ENCODE measurements around the gene ABCA1. TPM values are rescaled to one million over a fixed set of nuclear protein-coding genes. Genes with fewer than 3 reads are reported as not detected.
"Not testable (repeated sequence)": the region's sequence is repeated elsewhere in the genome, so short reads cannot be mapped to it uniquely, and the experiment has no call there.

Gene ABCA1
- total RNA-seq, 1 donor from 2014 or later = 13.0 TPM

DNA sequence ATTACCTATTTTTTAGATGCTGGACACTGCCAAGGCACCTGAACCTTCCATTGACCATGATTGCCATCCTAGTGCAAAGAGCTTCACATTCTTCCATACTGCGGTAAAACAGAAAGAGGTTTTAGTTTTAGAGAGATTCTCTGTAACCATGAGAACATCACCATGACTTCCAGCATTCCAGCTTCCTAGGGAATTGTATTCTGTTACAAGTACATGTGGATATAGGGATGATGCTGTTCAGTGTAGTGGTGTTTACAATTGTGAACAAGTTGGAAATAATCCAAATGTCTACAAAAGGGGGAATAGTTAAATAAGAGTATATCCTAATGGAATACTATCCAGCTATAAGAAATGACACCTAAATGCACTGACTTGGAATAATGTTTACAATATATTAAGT, 141.7 kb downstream of the ABCA1 start:
- DNase-seq (no peak), ATAC-seq (no peak)
- intact Hi-C loops (cut with micrococcal nuclease) = no loop called here

DNA sequence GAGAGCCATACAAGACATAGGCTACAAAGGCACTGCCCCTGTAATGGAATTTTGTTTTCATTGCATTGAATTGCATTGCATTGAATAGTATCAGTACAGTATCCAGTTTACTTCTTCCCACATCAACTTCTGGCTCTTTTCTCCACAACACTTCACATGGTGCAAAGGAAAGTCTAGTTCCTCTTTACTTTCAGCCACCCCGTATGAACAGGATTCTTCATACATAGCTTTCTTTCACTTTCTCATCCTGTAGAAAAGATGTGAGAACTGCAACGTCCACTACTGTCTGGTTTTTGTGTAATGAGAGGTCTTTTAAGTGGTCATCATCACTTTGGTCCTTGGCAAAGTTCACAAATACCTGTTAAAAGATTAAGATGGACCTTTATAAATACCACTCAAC, 143.9 kb downstream of the ABCA1 start:
- ATAC-seq = no peak
- DNase-seq = no peak
- intact Hi-C loops (cut with micrococcal nuclease) = no loop called here

DNA sequence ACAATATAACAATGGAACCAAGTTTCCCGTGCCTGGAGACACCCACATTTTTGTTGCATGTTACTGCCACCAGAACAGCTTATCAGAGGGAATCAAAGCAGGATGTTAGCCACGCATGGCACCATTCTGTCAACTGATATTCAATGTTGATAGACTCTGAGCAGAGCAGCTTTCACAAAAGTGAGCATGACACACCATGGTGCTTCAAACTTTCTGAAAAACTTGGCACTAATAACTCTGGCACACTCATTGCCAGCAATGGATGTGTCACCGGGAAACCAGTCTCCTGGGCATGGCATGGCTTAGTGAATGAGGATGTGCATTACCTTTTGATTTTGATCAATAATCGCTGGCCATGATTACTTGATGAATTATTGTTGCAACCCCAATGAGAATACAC, 144.4 kb downstream of the ABCA1 start:
- intact Hi-C loops (cut with micrococcal nuclease) = no loop called here
- ATAC-seq (no peak), DNase-seq (no peak)

DNA sequence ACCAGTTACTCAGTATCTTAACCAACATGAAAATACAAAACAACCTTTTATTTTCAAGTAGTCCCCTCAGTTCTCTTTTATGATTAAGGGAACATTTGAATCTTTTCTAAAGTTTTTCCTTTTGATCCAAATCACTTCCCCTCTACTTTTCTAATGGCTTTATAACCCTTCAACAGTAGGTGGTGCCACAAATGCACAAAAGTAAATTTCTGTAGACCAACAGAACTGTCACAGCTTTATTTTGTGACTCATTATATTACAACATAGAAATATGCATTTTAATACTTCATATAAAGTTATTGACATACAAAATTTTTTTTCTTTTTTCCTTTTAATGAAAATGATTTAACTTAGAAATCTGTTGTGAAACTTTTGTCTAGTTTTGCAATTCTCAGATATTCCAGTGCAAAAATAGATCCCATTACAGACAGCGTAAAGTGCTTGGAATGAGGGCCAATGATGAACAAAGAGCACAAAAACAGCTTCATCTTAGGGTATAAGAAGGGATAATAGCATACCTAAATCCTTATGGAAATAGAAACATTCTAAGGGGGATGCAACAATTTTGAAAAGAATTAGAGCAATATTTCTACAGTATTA, 147.1 kb downstream of the ABCA1 start:
- DNase-seq = no peak
- no peak for ATAC-seq
- intact Hi-C loops (cut with micrococcal nuclease) = no loop called here

DNA sequence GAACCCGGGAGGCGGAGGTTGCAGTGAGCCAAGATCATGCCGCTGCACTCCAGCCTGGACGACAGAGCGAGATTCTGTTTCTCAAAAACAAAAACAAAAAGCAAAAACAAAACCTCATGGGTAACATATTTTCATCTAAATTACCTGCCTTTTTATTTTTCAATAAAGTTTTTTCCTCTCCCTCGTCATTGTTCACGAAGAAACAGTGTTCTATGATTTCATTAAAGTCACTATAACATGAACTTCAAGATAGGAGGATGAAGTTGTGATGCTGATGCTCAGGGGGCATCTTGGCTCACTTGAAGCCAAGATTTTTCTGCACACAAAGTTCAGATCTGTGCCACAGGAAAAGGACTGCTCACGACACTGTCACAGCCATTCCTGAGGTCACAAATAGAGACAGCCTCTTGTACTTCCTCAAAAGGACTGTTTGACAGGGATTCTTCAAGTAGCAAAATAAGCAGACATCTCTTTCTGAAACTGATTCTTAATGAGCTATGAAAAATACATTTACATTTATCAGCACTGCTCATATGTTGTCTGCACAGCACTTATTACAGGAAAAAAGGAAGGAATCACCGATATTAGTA, 147.9 kb downstream of the ABCA1 start:
- intact Hi-C loops (cut with micrococcal nuclease) = no loop called here
- DNase-seq = no peak
- ATAC-seq = no peak

DNA sequence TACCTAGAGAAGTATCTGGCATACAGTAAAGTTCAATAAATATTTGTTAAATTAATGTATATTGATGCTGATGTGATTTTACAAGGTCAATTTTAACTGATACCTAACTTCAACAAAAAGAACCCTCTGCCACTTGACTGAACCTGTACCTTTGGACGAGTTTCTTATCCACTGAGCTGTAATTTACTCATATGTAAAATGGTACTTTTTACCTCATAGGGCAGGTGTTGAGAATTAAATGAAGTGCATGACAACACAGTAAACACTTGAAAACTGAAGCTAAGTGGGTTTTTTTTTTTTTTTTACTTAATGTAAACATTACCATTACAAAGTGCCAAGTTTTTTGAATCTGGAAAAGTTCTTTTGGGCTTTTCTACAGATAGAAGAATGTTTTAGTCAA, 148.6 kb downstream of the ABCA1 start:
- ATAC-seq (no peak), DNase-seq (no peak)
- intact Hi-C loops (cut with micrococcal nuclease) = no loop called here

DNA sequence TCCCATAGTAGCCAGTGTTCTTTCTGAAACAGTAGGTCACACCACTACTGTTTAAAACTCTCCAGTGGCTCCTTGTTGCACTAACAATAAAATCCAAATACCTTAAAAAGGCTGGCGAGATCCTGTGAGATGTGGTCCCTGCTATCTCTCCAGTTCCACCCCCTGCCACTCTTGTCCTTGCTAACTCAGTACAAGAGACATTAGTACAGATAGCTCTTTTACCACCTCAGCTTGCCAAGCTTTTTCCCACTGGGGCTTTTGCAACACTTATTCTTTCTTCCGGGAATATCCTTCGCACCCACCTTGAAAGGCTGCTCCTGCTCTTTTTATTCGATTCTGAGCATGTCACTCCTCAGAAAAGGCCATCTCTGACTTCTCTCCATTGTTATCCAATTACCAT, 149.2 kb downstream of the ABCA1 start:
- intact Hi-C loops (cut with micrococcal nuclease) = no loop called here
- DNase-seq (no peak), ATAC-seq (no peak)

DNA sequence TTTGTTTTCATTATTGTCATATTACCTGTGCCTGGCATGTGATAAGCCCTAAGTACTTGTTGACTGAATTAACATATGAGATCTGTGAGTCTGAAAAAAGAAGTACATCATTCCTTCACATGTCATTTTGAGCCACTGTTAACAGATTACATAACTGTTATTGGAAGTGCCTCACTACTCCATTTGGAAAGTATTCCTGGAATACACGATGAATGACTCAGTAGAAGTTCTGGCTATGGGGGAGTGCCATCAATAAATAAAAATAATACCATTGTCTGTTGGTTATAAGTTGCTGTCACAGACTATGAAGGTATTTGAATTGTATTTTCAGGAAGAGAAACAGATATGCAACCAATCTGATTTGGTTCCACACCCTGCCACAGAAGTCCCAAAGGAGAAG, 151.2 kb downstream of the ABCA1 start:
- intact Hi-C loops (cut with micrococcal nuclease) = no loop called here
- no peak for DNase-seq
- peak; percentile 30 for ATAC-seq

DNA sequence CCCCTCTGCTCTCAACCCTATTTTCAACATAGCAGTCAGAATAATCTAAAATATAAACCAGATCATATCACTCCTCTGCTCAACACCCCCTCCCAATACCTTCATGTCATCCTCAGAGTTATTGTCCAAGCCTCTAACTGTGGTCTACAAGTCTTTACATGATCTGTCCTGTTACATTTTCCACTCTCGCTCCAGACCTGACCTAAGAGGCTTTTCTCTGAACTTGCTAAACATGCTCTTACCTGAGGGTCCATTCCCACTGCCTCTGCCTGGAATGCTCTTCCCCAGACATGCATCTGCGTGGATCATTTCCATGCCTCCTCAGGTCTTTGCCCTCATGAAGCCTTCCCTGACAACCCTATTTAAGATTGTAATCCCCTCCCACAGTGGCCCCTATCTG, 152.0 kb downstream of the ABCA1 start:
- no peak for DNase-seq
- peak; percentile 1 for ATAC-seq
- intact Hi-C loops (cut with micrococcal nuclease) = no loop called here

DNA sequence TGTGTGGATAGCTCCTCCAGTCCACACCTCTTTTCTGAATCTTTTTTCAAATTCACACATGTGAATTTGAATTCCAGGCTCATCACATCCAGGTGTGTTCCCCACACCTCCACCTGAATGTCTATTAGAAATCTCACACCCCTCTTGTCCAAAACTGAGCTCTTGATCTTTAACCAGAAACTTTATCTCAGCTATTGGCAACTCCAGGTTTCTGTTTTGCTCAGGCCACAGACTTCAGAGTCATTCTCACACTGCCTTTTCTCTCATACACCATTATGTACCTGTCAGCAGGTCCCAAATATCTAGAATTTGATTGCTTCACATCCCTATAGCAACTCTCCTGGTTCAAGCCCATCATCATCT, 152.4 kb downstream of the ABCA1 start:
- DNase-seq (no peak), ATAC-seq (peak; percentile 39)
- intact Hi-C loops (cut with micrococcal nuclease) = no loop called here

DNA sequence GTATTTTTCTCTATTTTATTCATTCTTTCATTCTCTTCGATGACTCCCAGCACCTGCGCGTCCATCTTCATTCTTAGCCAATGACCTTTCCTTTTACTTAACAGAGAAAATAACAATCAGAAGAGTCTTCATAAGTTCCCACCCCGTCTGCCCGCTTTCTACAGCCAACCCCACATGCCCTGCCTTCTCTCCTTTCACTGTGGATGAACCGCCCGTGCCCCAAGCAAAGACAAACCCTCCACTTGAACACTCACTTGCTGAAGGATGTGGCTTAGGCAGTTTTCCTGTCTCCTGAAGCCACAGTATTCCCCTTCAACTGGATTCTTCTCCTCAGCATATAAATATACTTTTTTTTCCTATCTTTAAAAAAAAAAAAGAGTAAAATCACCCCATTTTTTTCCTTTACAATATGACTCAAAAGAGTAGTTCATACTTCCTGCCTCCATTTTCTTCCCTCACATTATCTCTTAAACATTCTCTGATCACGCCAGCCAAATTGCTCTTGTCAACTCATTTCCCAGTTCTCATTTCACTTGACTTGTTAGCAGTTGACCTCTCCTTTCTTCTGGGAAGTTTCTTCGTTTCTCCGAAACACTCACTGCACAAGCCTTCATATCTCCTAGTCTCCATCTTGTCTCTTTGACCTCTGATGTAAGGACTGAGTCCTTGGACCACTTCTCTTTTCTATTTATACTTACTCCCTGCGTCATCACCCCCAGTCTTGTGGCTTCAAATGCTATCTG, 153.0 kb downstream of the ABCA1 start:
- peak; percentile 82 for ATAC-seq

DNA sequence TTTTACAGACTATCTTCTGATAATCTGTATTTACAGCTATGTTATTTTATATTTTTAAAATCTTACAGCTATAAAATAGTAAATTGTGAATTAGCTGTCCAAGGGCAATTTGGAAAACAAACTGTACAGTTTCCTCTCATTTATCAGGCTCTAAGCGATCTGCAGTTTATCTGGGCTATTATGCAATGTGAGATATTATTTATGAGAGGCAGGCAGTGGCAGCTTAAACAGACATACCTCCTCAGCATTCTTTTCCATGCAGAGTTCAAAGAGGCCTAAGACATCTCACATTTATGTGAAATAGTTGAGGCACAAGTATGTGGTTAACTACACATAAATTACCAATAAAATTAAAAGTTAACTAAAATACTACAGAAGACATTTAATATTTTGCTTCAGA, 153.8 kb downstream of the ABCA1 start:
- intact Hi-C loops (cut with micrococcal nuclease) = no loop called here
- no peak for DNase-seq
- no peak for ATAC-seq

More for the DNA sequence above, 153.0 kb downstream of the ABCA1 start:
- DNase-seq = no peak
- intact Hi-C loops (cut with micrococcal nuclease) = no loop called here

DNA sequence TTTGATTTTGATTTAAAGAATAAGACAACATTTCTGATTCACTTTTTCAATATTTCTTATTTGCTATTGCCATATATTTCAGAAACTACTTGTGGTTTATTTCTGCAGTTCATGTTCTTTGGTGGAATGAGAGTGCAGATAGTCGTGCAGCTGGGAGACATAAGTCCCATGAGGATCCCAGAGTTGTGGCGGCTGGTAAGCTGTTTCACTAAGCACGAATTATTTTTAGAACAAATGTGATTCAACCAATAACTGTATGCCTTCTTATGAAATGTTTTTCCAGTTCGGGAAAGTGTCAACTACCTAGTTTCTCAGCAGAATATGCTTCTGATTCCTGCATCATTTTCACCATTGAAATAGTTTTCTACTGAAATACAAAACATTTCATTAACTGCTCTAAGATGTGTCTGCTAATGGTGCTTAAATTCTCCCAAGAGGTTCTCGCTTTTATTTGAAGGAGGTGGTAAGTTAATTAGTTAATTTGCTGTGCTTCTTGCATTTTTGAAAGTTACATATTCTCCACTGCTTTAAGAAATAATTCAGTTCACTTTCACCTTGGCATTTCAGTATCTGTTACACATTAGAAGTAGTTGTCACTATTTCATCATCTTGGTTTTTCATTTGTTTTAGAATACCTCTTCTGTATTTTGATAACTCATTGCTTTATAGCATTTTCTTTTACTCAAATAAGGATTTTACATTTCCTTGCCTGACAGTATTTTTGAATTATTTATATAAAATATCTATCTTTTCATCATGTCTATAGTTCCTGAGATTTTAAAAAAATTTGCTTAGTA, 155.0 kb downstream of the ABCA1 start:
- intact Hi-C loops (cut with micrococcal nuclease) = no loop called here
- peak; percentile 58 for ATAC-seq
- DNase-seq = no peak

DNA sequence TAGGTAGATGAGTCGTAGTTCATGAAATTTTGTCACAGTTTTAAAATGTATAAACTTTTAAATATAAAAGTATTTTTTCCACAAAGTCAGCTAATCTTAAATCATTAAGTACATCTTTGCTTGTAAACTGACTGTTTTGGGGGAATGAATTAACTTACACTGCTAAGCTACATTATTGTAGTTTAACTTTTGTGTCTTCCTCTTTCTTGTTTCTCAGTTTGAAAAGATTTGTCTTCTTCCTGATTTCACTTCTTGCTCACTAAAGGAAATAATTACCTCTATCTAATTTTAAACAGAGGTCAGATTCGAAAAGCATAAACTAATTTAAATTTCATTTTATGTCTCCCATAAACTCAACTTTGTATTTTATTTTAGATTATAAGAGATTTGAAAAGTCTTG, 158.3 kb downstream of the ABCA1 start:
- DNase-seq (no peak), ATAC-seq (no peak)
- intact Hi-C loops (cut with micrococcal nuclease) = no loop called here

DNA sequence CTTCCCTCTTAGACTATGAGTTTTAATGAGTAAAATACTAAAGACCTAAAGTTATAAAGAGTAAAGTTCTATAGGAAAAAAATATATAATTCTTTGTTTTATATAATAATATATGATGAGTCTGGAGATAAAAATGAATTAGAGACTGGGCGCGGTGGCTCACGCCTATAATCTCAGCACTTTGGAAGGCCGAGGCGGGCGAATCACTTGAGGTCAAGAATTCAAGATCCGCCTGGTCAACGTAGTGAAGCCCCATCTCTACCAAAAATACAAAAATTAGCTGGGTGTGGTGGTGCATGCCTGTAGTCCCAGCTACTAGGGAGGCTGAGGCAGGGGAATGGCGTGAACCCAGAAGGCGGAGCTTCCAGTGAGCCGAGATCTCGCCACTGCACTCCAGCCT, 158.9 kb downstream of the ABCA1 start:
- DNase-seq; ATAC-seq; intact Hi-C loops (cut with micrococcal nuclease): not testable (repeated sequence)

DNA sequence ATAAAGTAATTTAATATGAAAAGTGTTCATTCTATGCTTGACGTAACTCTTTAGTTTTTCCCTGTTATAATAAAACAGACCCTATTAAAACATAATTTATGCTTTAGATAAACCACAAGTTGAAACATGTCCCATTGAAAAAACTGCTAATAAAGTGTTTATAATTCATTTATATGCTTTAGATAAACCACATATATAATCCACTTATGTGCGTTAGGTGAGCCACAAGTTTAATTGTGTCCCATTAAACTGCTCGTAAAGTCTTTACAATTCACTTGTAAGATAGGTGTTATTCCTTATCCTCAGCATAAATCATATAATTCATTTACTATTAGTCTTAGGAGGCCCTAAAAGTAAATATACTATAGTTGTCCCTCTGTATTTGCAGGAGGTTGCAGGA, 160.4 kb downstream of the ABCA1 start:
- DNase-seq (no peak), ATAC-seq (no peak)
- intact Hi-C loops (cut with micrococcal nuclease) = no loop called here

DNA sequence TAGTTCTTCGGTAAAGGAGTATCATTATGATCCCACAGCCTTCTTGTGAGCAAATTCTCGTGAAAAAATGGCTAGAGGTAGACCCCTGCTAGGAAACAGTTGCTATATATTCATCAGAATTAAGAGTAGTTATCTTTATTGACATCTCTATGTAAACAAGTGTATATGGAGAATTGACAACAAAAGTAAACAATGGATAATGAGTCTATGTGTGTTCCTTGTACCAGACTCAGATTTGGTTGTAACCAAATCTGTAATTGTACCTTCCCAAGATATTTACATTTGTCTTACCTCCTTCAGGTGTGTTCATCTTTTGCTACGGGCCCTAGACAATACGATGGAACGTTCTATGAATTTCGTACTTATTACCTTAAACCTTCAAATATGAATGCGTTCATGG, 161.9 kb downstream of the ABCA1 start:
- intact Hi-C loops (cut with micrococcal nuclease) = no loop called here
- ATAC-seq (no peak), DNase-seq (no peak)

DNA sequence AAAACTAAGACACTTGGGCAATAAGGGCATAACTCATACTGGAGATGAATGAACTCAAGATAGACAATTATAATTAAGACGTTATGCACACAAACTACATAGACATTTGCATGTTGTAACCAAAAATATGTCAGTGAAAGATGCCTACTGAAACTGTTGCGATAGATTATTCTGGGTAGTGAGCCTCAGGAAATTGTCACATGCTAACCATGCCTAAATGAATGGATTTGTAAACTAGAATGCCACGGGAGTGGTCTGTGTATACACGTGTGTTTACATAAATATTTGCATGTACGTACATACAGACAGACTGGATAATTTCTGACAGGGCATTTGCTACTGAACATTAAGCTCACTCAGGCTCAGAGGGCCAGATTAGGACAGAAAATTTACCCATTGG, 162.8 kb downstream of the ABCA1 start:
- no peak for ATAC-seq

DNA sequence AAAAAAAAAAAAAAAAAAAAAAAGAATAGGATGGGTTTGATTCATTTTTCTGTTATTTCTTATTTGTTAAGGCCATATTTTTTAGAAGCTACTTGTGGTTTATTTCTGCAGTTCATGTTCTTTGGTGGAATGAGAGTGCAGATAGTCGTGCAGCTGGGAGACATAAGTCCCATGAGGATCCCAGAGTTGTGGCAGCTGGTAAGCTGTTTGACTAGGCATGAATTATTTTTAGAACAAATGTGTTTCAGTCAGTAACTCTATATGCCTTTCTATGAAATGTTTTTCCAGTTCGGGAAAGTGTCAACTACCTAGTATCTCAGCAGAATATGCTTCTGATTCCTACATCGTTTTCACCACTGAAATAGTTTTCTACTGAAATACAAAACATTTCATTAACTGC, 169.0 kb downstream of the ABCA1 start:
- intact Hi-C loops (cut with micrococcal nuclease) = no loop called here
- peak; percentile 63 for ATAC-seq
- no peak for DNase-seq

More for the DNA sequence above, 162.8 kb downstream of the ABCA1 start:
- no peak for DNase-seq
- intact Hi-C loops (cut with micrococcal nuclease) = no loop called here

DNA sequence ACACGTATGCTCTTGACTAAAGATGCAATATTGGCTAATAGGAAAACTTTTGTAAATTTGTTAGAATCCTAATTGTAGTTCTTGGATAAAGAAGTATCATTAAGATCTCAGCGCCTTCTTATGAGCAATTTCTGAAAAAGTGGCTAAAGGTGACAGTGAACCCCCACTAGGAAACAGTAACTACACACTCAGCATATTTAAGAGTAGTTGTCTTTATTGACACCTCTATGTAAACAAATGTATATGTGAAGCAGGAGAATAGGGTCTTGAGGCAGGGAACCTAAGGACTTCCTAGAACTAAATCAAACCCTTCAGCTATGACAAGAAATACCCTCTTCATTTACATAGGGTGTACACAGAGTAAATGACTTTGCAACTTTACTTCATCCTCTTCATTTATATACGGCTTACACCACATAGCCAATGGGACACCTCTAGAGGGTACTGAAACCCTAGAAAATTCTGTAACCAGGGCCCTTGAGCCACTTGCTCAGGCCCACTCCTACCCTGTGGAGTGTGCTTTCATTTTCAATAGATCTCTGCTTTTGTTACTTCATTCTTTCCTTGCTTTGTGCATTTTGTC, 177.7 kb downstream of the ABCA1 start:
- no peak for ATAC-seq
- intact Hi-C loops (cut with micrococcal nuclease) = no loop called here

More for the DNA sequence above, 177.7 kb downstream of the ABCA1 start:
- DNase-seq = no peak
